HG02840 (cell line): Measurements from ENCODE around the gene FBXL17.

Source experiments
- ATAC-seq: cut with Tn5 transposase; IDR thresholded peaks from one replicate; pipeline ENCODE4 v1.9.1; 2021; ENCODE audit warnings: mild to moderate bottlenecking, moderate library complexity, moderate number of reproducible peaks; ENCODE audit not compliant: unreplicated experiment, low FRiP score

Gene FBXL17

GRCh38 chr5:107930891-107931290, 451.0 kb downstream of the FBXL17 start:
- no peak for ATAC-seq

GRCh38 chr5:107930092-107930491, 451.8 kb downstream of the FBXL17 start:
- ATAC-seq = no peak

GRCh38 chr5:107929080-107929479, 452.8 kb downstream of the FBXL17 start:
- ATAC-seq = no peak

- ATAC-seq = no peak
These were observed 455.8 kb downstream of the FBXL17 start for GRCh38 chr5:107926121-107926520.

GRCh38 chr5:107925200-107925599, 456.7 kb downstream of the FBXL17 start:
- ATAC-seq = no peak

GRCh38 chr5:107919969-107920368, 461.9 kb downstream of the FBXL17 start:
- no peak for ATAC-seq

GRCh38 chr5:107919361-107919760, 462.5 kb downstream of the FBXL17 start:
- ATAC-seq = no peak

GRCh38 chr5:107917983-107918382, 463.9 kb downstream of the FBXL17 start:
- no peak for ATAC-seq

- ATAC-seq = no peak
These were observed 464.9 kb downstream of the FBXL17 start for GRCh38 chr5:107916731-107917725.

GRCh38 chr5:107915176-107915812, 466.6 kb downstream of the FBXL17 start:
- no peak for ATAC-seq

- ATAC-seq = no peak
These were observed 468.4 kb downstream of the FBXL17 start for GRCh38 chr5:107913494-107913893.

- ATAC-seq = no peak
These were observed 481.2 kb downstream of the FBXL17 start for GRCh38 chr5:107900721-107901120.

GRCh38 chr5:107894361-107894760, 487.5 kb downstream of the FBXL17 start:
- ATAC-seq = no peak

GRCh38 chr5:107893642-107894041, 488.3 kb downstream of the FBXL17 start:
- ATAC-seq = no peak

- no peak for ATAC-seq
These were observed 492.5 kb downstream of the FBXL17 start for GRCh38 chr5:107889387-107889786.

- no peak for ATAC-seq
These were observed 493.4 kb downstream of the FBXL17 start for GRCh38 chr5:107888541-107888940.

GRCh38 chr5:107887166-107887943, 494.5 kb downstream of the FBXL17 start:
- no peak for ATAC-seq

GRCh38 chr5:107885601-107886000, 496.3 kb downstream of the FBXL17 start:
- no peak for ATAC-seq

GRCh38 chr5:107884871-107885270, 497.0 kb downstream of the FBXL17 start:
- no peak for ATAC-seq

GRCh38 chr5:107878661-107879060, 503.2 kb downstream of the FBXL17 start:
- no peak for ATAC-seq

- no peak for ATAC-seq
These were observed 505.0 kb downstream of the FBXL17 start for GRCh38 chr5:107876906-107877305.
